GM21360 (cell line): ENCODE results near the gene PGS1.
"Not testable (repeated sequence)": the region's sequence is repeated elsewhere in the genome, so short reads cannot be mapped to it uniquely, and the experiment has no call there.

Experiments used
- ATAC-seq: cut with Tn5 transposase; IDR thresholded peaks from one replicate; pipeline ENCODE4 v1.9.1; 2021; ENCODE audit warnings: mild to moderate bottlenecking, moderate library complexity; ENCODE audit not compliant: unreplicated experiment

PGS1 gene, protein sequence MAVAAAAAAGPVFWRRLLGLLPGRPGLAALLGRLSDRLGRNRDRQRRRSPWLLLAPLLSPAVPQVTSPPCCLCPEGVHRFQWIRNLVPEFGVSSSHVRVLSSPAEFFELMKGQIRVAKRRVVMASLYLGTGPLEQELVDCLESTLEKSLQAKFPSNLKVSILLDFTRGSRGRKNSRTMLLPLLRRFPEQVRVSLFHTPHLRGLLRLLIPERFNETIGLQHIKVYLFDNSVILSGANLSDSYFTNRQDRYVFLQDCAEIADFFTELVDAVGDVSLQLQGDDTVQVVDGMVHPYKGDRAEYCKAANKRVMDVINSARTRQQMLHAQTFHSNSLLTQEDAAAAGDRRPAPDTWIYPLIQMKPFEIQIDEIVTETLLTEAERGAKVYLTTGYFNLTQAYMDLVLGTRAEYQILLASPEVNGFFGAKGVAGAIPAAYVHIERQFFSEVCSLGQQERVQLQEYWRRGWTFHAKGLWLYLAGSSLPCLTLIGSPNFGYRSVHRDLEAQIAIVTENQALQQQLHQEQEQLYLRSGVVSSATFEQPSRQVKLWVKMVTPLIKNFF

DNA sequence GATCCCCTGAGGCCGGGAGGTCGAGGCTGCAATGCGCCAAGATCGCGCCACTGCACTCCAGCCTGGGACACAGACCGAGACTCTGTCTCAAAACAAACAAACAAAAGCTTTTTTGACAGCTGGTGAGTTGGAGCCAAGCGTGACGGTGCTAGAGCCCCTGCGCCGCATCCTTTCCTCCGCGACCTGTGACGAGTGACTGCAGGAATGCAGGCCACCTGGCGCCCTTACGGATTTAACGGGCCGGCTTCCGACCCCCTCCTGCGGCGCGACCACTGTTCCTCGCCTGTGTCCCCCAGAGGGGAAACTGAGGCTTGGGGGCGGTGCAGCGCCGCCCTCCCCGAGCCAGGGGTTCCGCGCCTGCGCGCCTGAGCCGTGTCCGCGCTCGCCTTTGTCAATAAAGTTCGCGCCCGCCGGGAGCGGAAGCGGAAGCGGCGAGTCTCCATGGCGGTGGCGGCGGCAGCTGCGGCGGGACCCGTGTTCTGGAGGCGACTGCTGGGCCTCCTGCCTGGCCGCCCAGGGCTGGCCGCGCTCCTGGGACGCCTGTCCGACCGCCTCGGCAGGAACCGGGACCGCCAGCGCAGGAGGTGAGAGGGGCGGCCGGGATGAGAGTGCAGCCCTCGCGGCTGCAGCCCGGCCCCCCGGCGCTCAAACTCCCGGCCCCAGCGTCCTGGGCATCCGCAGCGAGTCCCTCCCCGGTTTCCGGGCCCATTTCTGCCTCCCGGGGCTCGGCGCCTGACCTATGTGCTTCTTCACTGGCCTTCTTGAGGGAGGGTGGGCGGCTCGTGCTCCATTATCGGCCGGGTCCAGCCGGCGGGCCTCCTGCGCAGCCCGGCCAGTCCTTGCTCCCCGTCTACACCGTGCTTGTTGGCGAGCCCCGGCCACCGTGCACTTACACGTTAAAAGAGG lies at the start of gene PGS1:
PGS1 (plus strand) TSS at position 425 of the 906 bp plus-strand sequence; CDS start at position 442, 17 bp downstream.
- peak; percentile 61 for ATAC-seq

DNA sequence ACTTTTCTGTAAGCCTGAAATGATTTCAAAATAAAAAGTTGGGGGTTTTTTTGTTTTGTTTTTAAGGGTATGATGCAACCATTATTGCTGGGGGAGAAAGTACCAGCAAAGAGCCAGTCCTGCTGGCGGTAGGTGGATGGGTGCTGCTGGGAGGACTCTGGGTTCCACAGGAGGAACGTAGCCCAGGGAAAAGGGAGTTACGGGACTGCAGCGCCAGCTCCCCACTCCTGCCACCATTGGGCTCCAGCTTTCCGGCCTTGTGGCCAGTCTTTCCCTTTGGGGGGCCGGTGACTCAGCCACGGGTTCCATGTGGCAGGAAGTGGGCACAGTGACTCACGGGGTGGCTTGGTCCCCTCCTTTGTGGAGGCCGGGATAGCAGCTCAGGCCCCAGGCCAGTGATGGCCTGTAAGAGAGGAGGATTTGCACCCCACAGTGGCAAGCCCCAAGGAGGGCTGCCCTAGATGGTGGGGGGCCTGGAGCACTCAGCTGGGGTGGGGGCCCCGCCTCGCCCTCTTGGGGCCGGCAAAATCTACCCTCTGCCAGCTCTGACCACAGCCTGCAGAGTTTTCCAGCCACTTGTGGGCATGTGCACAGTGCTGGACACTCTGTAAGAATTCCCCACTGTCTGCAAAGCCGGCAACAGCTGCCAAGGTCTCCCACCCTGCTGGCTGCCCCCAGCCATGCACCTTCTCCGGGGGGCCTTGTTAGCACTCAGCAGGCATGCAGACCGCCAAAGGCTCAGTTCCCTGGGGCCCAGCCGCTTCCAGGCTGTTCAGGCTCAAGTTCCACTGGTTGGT lies 49.0 kb upstream of the PGS1 start:
- no peak for ATAC-seq

DNA sequence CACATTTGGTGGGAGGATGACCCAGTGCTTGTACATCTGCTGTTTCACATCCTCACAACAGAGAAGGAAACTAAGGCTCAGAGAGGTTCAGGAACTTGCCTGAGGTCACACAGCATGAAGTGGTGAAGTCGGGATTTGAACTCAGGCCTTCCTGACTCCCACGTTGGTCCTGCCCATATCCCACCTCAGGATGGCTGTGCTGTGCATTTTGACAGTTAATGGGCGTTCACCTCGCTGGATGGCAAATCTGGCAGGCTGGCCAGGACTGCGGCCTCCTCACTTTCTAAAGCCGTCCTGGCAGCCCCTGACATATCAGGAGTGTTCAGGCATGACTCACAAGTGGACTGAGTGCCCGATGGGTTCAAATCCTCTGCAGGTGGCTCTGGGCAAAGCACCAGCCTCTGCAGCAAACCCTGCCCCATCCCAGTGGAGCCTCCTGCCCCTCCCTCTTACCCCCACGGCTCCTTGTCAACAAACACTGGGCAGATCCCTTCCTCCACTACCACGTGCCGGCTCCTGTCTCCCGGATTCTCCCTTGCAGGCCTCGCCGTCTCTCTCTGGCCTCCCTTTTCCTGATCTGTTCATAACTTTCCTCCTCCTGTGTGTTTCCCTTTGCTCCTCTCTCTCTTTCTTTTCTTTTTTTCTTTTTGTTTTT lies 47.8 kb upstream of the PGS1 start:
- no peak for ATAC-seq

DNA sequence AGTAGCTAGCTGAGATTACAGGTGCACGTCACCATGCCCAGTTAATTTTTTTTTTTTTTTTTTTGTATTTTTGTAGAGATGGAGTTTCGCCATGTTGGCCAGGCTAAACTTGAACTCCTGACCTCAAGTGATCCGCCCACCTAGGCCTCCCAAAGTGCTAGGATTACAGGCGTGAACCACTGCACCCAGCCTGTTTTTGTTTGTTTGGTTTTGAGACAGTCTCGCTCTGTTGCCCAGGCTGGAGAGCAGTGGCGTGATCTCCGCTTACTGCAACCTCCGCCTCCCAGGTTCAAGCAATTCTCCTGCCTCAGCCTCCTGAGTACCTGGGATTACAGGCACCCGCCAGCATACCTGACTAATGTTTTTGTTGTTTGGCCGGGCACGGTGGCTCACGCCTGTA lies 47.1 kb upstream of the PGS1 start:
- ATAC-seq = not testable (repeated sequence)

DNA sequence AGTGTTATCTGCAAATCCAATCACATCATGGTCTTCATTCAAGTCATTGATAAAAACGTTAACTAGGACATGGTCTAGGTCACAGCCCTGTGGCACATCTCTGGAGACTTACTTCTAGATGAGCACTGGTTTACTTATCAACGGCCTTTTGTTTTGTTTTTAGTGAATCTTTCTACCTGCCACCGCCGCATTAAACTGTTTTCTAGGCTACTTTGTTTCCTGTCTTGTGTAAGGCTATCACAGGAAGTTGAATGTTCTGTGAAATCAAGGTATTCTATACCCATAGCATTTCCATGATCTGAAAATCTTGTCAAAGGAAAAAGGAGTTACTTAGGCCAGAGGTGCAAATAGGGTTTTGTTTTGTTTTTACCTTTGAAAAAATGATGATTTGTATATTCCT lies 45.5 kb upstream of the PGS1 start:
- ATAC-seq = no peak

DNA sequence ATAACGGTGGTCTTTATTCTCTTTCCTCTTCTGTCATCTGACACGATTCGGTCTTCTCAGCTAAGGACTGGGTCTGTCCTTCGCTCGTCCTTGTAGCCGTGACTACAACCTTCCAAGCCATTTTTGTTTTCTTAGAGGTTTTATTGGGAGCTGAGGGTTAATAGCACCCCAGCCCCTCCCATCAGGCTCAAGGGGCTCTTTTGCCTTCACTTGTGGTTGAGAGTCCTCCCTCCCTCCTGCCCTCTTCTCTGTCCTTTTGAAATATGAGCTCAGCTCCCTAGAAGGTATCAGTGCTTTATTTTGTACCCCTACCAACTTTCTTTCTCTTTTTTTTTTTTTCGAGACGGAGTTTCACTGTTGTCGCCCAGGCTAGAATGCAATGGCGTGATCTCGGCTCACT lies 43.2 kb upstream of the PGS1 start:
- no peak for ATAC-seq

DNA sequence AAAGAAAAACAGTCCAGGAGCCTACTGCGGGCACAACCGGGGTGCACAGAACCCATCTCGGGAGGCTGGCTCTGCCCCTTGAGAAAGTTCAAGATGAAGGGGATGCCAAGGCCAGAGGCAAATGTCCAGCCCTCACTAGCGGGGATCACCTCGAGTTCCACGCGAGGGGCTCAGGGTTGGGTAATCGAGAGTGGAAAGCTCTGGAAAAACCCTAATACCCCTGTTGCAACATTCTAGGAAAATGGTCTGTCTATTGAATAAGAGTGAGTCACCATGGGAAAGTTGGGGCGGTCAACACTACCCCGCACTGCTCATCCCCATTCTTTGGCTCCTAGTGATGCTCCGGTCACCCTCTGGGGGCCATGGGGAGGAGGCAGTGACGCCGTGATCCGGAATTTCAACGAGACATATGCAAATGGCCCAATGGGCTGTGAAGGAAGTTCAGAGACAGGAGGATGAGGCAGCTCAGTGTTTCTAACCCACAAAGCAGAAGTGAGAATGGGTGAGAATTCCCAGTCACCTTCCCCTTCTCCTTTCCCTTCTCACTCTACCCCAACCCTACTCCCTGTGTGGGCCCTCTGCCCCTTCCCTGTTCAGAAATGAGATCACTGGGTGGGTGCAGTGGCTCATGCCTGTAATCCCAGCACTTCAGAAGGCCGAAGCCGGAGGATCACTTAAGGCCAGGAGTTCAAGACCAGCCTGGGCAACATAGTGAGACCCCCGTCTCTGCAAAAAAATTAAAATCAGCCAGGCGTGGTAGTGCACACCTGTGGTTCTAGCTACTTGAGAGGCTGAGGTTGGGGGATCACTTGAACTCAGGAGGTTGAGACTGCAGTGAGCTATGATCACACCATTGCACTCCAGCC lies 41.0 kb upstream of the PGS1 start:
- ATAC-seq = peak; percentile 58

DNA sequence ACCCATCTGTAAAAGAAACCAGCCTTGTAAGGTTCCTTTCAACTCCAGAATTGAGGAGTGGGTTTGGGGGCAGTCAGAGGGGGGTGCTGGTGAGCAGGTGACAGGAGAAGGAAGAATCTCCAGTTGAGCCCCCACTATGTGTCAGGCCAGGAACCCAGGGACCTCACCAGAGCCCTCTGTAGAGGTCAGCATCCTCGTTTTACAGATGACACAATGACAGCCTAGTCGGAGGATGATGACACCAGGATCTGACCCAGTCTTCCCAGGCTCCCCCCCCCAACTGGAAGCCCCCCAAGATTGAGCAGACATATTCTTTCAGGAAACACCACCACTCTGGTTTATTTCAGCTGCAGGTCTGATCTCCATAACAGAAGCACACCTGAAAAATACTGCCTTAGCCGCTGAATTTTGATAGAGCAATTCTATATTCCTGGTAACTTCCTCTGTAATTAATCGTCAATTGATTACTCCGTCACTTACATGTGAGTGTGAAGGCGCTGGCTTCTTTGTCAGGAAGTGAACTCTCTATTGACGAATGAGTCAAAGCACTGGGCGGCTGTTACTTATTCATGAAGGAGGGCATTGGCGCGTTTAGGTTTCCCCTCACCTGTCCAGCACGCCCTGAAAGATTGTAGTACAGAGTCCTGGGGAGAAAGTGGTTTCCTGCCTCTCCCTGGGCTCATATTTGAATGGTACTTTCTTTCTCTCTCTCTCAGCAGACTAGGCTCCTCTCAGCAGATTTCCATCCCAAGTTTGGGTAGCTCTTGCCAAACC lies 39.8 kb upstream of the PGS1 start:
- ATAC-seq = no peak

DNA sequence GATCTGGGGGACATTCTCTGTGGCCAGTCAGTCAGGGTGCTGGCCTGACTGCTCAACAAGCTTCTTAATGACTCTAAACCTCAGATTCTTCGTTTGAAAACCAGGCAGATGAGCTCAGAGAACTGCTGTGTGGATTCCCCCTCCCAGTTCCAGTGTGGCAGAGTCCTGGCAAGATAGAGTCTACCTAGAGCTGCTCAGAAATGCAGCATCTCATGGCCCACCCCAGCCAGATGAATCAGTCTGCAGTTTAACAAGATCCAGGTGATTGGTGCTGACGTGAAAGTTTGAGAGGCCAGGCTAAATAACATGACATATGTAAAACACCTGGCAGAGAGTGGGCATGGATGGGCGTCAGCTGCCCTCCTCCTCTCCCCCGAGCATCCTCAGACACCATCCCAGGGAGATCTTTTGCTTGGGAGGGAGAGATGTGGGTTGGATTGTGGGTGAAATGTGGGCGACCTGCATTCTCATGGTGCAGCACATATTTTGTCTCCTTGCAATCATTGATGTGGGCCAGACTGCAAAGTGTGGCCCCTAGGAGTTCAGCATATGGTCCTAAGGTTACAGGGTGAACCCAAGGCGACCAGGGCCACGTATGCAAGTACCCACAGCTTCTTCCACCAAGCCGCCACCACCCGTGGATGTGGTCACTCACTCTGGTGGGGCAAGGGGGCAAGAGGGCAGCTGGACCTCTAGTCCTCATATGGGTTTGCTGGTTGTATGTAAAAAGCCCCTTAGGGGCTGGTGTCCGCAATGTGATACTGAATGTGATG lies 38.1 kb upstream of the PGS1 start:
- no peak for ATAC-seq

DNA sequence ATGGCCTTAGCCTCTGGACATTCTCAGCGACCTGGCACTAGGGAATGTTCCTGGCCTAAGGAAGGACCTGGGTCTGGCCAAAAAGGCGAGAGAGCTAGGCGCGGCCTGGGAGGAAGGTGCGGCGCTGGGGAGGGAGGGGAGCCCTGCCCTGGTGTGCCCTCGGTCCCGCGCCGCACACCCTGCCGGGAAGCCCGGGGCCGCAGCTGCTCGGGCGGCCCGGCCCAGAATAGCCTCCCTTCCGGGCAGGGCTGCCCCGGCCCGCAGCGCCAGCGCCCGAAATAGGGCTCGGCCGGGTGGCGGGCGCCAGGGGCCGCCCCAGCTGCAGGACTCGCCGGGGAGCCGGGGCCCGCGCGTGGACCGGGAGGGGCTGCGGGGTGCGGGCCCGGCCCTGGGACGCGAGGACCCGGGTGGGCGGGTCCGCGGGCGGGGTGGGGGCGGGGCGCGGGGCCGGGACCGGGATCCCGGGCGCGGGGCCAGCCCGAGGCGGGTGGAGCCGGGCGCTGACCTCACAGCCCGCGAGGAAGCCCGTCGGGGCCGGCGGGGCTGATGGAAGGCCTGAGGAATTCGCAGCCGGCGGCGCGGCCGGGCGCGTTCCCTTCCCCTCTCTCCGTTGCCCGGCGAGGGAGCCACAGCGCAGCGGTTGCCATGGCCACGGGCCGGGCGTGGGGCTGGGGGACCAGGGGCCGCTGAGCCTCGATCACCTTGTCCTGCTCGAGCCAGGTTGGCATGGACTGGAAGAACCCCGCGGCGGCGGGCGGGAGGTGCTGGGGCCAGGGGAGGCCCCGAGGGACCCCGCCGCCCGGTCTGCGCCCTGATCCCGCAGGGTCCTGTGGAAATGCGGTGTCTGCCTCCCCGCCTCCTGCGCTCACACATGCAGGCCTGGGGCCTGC lies 36.6 kb upstream of the PGS1 start:
- ATAC-seq = no peak

DNA sequence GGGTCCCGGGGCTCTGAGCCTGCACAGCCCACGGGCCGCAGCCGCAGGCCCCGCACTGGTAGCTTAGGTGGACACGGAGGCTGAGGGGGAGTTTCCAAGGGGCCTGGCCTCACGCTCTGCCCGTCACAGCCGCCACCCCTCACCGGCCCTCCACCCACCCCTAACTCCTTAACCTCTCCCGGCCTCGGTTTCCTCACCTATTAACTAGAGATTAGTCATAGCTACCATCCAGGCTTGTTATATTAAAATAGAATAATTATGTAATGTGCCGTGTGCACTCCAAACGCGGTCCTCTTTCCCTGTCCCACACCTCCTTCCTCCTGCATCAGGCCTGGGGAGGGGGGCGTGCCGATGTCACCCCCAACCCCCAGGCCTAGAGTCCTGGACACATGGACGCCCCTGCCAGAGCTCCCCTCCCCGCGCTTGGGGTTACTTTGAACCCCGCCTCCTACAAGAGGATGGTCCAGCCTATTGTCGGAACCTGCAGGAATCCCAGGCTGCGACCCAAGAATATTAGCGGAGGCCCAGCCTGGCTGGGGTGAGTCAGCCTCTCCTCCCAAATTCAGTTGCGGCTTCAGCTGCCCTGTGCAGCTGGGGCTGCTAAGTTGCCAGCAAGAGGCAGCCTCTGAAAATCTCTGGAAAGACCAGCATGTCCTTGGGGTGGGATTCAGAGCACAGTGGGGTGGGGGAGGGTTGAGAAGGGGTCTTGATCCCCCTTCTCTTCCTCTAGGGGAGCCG lies 35.8 kb upstream of the PGS1 start:
- ATAC-seq = no peak

DNA sequence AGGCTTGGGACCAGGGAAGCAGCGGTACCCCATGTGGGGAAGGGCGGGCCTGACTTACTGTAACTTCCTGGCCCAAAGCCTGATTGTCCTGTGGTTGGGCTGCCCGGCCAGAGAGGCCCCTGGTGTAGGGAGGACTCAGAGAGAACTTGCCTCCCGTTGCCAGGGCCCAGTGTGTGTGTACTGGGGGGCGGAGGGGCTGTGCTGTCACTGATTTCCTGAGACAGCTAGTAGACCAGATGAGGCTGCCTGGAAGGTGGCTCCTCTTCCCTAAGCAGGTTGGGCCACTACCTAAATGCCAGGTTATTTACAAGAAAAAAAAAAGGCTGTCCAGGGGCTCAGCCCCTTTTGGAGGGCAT lies 35.3 kb upstream of the PGS1 start:
- no peak for ATAC-seq

DNA sequence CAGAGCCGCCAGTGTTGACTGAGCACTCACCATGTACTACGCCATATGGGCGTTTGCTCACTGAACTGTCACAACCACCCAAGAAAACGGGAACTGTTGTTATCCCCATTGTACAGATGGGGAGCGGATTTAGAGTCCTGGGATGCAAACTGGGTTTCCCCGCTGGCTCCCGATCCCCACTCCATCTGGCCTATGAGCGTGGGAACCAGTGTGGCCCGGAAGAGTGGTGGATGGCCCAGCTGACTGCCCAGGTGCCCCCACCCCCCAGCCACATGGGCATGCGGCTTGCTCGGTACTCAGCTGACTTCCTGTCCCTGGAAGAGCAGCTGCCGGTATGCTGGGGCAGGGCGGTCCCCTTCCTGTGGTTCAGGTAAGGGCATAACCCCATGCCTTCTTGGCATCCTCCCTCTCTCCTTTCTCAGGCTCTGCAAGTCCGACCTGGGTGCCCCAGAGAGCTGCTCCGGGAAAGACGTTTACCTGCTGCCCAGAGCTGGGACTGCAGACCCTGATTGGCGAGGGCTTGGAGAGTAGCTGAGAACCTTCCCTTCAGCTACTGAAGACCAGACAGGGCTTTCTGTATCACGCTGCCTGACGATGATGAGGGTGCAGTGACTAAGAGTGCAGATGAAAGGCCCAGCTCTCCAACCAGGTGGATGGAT lies 34.8 kb upstream of the PGS1 start:
- ATAC-seq = no peak

DNA sequence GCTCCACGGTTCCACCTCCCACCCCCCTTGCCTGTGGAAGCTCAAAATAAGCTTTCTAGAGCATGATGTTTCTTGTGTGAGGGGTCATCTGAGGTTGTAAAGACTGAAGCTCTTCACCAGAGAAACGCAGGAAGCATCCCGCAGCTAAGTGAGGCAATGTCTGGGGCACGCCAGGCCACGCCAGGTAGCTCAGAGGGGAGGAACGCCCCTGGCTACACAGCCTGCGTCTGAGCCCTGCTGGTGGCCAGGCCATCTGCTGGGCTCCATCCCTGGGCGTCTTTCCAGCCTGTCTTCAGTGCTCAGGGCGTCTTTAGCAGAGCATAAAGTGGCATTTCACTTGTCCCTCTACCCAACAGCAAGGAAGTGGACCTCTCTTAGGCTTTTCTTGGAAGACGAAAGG lies 33.8 kb upstream of the PGS1 start:
- no peak for ATAC-seq

DNA sequence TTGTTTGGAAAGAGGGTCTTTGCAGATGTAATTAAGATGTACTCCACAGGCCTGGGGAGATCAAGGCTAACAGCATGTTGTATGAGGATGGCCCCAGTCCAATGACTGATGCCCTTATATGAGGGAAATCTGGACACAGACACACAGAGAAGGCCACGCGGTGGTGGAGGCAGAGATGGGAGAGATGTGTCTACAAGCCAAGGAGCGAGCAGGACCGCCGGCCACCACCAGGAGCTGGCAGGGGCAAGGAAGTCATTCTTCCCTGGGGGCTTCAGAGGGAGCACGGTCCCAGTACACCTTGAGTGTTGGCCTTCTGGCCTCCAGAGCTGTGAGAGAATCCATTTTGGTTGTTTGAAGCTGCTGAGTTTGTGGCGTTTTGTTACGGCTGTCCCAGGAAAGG lies 33.3 kb upstream of the PGS1 start:
- ATAC-seq = no peak
